Smooth muscle cell (in vitro differentiated cells): ENCODE data around the gene COL6A2. TPM values are rescaled to one million over a fixed set of nuclear protein-coding genes. Genes with fewer than 3 reads are reported as not detected.

Experiments
- DNase-seq: peaks from one replicate; lab custom pipeline; 2025; ENCODE audit not compliant: unreplicated experiment; lab: John Stamatoyannopoulos, UW
- H2AFZ ChIP-seq: fragments of 200-600 bp; sonication (generic); 2 replicates; pipeline ENCODE4 v1.6.0; 2016; ENCODE audit warnings: antibody characterized with exemption, low read depth, mild to moderate bottlenecking
- H3F3A ChIP-seq: fragments of 200-600 bp; sonication (generic); 2 replicates; pipeline ENCODE4 v1.6.0; 2017; ENCODE audit warnings: antibody characterized with exemption, low read depth
- H3K27ac ChIP-seq: fragments of 200-600 bp; sonication (generic); 2 replicates; pipeline ENCODE4 v1.5.1; 2016; ENCODE audit warnings: low read depth, mild to moderate bottlenecking
- H3K27me3 ChIP-seq: fragments of 200-600 bp; sonication (generic); 2 replicates; pipeline ENCODE4 v1.6.1; 2016; ENCODE audit warnings: low read depth, mild to moderate bottlenecking
- H3K36me3 ChIP-seq: fragments of 200-600 bp; sonication (generic); 2 replicates; pipeline ENCODE4 v1.5.1; 2016; ENCODE audit warnings: low read depth
- H3K4me1 ChIP-seq: fragments of 200-600 bp; sonication (generic); 2 replicates; pipeline ENCODE4 v1.5.1; 2016; ENCODE audit warnings: low read depth
- H3K4me2 ChIP-seq: fragments of 200-600 bp; sonication (generic); 2 replicates; pipeline ENCODE4 v1.6.0; 2016; ENCODE audit warnings: mild to moderate bottlenecking
- H3K4me3 ChIP-seq: fragments of 200-600 bp; sonication (generic); 2 replicates; pipeline ENCODE4 v1.5.1; 2016; ENCODE audit warnings: mild to moderate bottlenecking
- H3K79me2 ChIP-seq: fragments of 200-600 bp; sonication (generic); 2 replicates; pipeline ENCODE4 v1.6.0; 2016; ENCODE audit warnings: low read depth, mild to moderate bottlenecking
- H3K9ac ChIP-seq: fragments of 200-600 bp; sonication (generic); 2 replicates; pipeline ENCODE4 v1.6.0; 2016; ENCODE audit warnings: low read depth
- H3K9me3 ChIP-seq: fragments of 200-600 bp; sonication (generic); replicated peaks from 2 replicates; pipeline ENCODE4 v1.5.1; 2016; ENCODE audit warnings: low read depth
- H4K20me1 ChIP-seq: fragments of 200-600 bp; sonication (generic); 2 replicates; pipeline ENCODE4 v1.6.0; 2016; ENCODE audit warnings: low read depth
- WGBS: methylation state at CpG from one replicate; pipeline ENCODE4 v1.1.7; 2016; ENCODE audit warnings: low lambda C conversion rate; 5-methylcytosine and 5-hydroxymethylcytosine counted together
- polyA plus RNA-seq: library from polyadenylated mRNA; unstranded; fragments of >200 nt; fragmentation: Nextera tagmentation; extraction: Ambion mirVana; gene quantifications from 2 replicates; pipeline ENCODE4 v1.2.1, GENCODE V29; 2016
- total RNA-seq: library from RNA; depleted of rRNA; stranded (reverse); fragments of >200 nt; gene quantifications from 2 replicates; pipeline ENCODE4 v1.2.3, GENCODE V29; 2014
- TF ChIP-seq, protein P1 (sequence below): fragments of 200-600 bp; sonication (generic); IDR thresholded peaks from 2 replicates; pipeline ENCODE4 v1.5.1; 2017; ENCODE audit warnings: borderline replicate concordance, mild to moderate bottlenecking, antibody characterized with exemption; ENCODE audit not compliant: insufficient read depth, poor library complexity, severe bottlenecking

Gene COL6A2
- total and polyA plus RNA-seq, 2 experiments from 2014 or later = 1,570 to 4,089 TPM

DNA sequence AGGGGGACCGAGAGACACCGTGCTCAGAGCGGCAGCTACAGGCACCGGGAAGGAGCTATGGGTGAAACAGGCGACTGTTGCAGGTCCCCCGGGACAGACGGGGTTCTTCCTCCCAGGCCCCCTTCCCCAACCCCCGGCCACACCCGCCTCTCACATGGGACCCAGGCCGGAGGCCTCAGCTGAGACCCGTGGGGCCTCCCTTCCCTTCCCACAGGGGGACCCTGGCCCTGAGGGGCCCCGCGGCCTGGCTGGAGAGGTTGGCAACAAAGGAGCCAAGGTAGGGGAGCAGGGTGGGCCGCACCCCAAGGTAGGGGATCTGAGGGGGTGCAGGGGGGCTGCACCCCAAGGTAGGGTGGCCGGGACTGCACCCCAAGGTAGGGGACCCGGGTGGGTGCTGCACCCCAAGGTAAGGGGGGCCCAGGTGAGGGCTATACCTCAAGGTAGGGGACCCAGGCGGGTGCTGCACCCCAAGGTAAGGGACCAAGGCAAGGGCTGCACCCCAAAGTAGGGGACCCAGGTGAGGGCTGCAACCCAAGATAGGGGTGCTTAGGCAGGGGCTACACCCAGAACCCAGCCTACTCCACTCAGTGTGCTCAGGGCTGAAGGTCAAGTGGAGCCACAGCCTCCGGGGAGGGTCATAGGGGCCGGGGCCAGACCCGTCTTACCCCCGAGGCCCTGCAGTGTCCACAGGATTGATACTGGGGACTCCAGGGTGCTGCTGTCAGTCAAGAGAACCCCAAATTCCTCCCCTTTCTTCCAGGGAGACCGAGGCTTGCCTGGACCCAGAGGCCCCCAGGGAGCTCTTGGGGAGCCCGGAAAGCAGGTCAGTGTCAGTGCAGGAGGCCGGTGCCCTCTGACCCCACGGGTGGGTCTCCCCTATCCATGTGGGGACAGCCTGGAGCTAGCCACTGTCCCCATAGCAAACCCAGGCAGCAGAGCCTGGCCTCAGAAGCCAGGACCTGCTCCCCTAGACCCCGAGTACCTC lies 22.7 kb downstream of the COL6A2 start:
- H3K4me3 ChIP-seq = no peak overlapping the region
- H3K9me3 ChIP-seq = no peaks in the 10 kb centered on the region
- H3F3A ChIP-seq = peaks cover 63% of the 10 kb centered on the region
- no peaks in the 10 kb centered on the region for H3K36me3 ChIP-seq
- no peak overlapping the region for H3K4me2 ChIP-seq
- TF ChIP-seq, protein P1, sequence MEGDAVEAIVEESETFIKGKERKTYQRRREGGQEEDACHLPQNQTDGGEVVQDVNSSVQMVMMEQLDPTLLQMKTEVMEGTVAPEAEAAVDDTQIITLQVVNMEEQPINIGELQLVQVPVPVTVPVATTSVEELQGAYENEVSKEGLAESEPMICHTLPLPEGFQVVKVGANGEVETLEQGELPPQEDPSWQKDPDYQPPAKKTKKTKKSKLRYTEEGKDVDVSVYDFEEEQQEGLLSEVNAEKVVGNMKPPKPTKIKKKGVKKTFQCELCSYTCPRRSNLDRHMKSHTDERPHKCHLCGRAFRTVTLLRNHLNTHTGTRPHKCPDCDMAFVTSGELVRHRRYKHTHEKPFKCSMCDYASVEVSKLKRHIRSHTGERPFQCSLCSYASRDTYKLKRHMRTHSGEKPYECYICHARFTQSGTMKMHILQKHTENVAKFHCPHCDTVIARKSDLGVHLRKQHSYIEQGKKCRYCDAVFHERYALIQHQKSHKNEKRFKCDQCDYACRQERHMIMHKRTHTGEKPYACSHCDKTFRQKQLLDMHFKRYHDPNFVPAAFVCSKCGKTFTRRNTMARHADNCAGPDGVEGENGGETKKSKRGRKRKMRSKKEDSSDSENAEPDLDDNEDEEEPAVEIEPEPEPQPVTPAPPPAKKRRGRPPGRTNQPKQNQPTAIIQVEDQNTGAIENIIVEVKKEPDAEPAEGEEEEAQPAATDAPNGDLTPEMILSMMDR = no peak
- no peak for DNase-seq
- WGBS = 93% methylated on average over 17 of the region's 26 CpGs
- H3K9ac ChIP-seq = no peak overlapping the region
- no peaks in the 10 kb centered on the region for H3K27me3 ChIP-seq
- H3K4me1 ChIP-seq = no peaks in the 10 kb centered on the region
- H4K20me1 ChIP-seq = peaks cover 100% of the 10 kb centered on the region
- H2AFZ ChIP-seq = no peak overlapping the region
- H3K27ac ChIP-seq = peak overlapping the region; percentile 54
- peaks cover 56% of the 10 kb centered on the region for H3K79me2 ChIP-seq

DNA sequence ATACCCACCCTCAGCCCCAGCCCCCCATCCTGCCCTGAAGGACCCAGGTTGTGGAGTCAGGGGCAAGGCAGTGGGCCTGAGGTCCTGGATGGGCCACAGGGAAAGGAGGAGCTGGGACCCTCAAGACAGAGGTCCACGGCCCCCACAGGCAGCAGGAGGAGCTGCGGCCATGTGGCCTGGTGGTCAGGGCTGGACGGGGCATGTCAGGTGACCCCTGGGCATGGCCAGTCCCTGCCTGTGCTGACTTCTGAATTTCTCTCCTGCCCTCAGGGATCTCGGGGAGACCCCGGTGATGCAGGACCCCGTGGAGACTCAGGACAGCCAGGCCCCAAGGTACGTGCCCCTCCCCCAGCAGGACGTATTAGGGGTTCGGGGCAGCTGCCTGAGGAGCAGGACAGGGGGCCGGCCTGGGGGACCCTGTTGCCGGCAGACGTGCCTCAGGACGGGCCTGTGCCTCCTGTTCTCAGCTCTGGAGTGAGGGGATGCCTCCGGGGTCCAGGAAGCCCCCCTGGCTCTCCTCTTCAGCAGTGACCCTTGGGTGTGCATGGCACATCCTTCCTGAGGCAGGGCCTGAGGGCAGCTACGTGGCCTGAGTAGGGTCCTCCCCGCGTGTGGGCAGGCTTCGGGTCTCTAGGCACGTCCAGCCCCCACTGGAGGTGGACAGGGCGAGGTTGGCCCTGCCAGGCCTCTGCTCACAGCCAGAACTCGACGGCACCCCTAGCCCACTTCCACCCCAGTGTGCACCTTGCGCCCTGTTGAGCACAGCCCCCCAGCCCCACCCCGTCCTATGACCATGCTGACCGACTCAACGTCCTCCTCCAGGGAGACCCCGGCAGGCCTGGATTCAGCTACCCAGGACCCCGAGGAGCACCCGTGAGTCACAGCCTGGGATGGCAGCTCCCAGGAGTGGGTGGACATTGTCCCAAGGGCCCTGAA lies 23.6 kb downstream of the COL6A2 start:
- Histone ChIP-seq H3K9ac (no peak overlapping the region), H4K20me1 (peaks cover 100% of the 10 kb centered on the region), H3K27me3 (no peaks in the 10 kb centered on the region), H3K79me2 (peaks cover 46% of the 10 kb centered on the region), H3K4me2 (no peak overlapping the region), H3K27ac (peak overlapping the region; percentile 54), H3F3A (peaks cover 73% of the 10 kb centered on the region), H3K4me1 (no peaks in the 10 kb centered on the region), H3K4me3 (no peak overlapping the region), H3K9me3 (no peaks in the 10 kb centered on the region), H2AFZ (no peak overlapping the region), H3K36me3 (no peaks in the 10 kb centered on the region)
- 88% methylated on average over 24 of the region's 29 CpGs for WGBS
- TF ChIP-seq, protein P1 = no peak
- no peak for DNase-seq

DNA sequence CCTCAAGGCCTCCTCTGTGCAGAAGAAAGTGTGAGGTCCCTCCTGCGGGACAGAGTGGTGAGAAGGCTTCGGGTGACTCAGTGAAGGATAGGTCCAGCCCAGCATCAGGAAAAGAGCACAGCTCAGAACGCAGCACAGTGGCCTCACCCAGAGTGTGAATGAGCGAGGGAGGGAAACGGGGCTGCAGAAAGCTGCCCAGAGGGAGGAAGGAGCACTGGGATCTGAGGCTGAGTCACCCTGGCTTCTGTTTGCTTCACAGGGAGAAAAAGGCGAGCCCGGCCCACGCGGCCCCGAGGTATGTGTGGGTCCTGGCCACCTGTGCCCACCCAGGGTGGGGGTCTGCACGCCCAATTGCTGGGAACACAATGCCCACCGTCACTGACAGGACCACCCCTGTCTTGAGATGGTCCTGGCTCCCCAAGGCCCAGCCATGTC lies 24.3 kb downstream of the COL6A2 start:
- DNase-seq = no peak
- no peaks in the 10 kb centered on the region for H3K27me3 ChIP-seq
- 64% methylated on average over 12 of the region's 12 CpGs for WGBS
- peaks cover 100% of the 10 kb centered on the region for H4K20me1 ChIP-seq
- no peak overlapping the region for H3K4me3 ChIP-seq
- H3K4me1 ChIP-seq = no peaks in the 10 kb centered on the region
- H2AFZ ChIP-seq = no peak overlapping the region
- H3K4me2 ChIP-seq = no peak overlapping the region
- TF ChIP-seq, protein P1 = no peak
- peaks cover 79% of the 10 kb centered on the region for H3F3A ChIP-seq
- no peak overlapping the region for H3K9ac ChIP-seq
- H3K79me2 ChIP-seq = peaks cover 39% of the 10 kb centered on the region
- peak overlapping the region; percentile 54 for H3K27ac ChIP-seq
- H3K36me3 ChIP-seq = no peaks in the 10 kb centered on the region
- H3K9me3 ChIP-seq = no peaks in the 10 kb centered on the region
